Measurements from ENCODE around the gene NDUFS1.
"Not testable (repeated sequence)": the region's sequence is repeated elsewhere in the genome, so short reads cannot be mapped to it uniquely, and the experiment has no call there.

- TF ChIP-seq CTCF (IDR thresholded peaks at IDR 0.05; ENCODE audit: low read depth, low read length); EZH2phosphoT487 (IDR thresholded peaks at IDR 0.05; ENCODE audit: low read depth): not testable (repeated sequence)
Measured at GRCh38 chr2:206122569-206122968, 36.7 kb downstream of the NDUFS1 start.
